Mesendoderm (in vitro differentiated cells): ENCODE measurements around the gene KLHL14.

Source experiments
- DNase-seq: peaks from one replicate; pipeline ENCODE4 v3.0.0; 2013
- H2AK5ac ChIP-seq: 2 replicates; pipeline ENCODE4 v1.6.1; 2013; ENCODE audit warnings: low read length, inconsistent platforms
- H2BK120ac ChIP-seq: 2 replicates; pipeline ENCODE4 v1.6.1; 2013; ENCODE audit warnings: low read depth, mild to moderate bottlenecking, low read length, moderate library complexity, mixed read lengths
- H2BK15ac ChIP-seq: replicated peaks from 2 replicates; pipeline ENCODE4 v1.6.1; 2013; ENCODE audit warnings: low read depth, mild to moderate bottlenecking, moderate library complexity
- H2BK5ac ChIP-seq: 2 replicates; pipeline ENCODE4 v1.6.1; 2013; ENCODE audit warnings: low read length, inconsistent platforms
- H3K18ac ChIP-seq: 2 replicates; pipeline ENCODE4 v1.6.1; 2013; ENCODE audit warnings: mild to moderate bottlenecking, low read length, mixed read lengths
- H3K23ac ChIP-seq: one replicate; pipeline ENCODE4 v1.6.1; 2013; ENCODE audit warnings: low read length
- H3K27ac ChIP-seq: 2 replicates; pipeline ENCODE4 v1.5.1; 2013; ENCODE audit warnings: low read depth, mild to moderate bottlenecking, inconsistent platforms, low read length, moderate library complexity
- H3K27me3 ChIP-seq: 2 replicates; pipeline ENCODE4 v1.6.1; 2013; ENCODE audit warnings: low read length, control low read depth, mild to moderate bottlenecking, inconsistent platforms; ENCODE audit not compliant: insufficient read depth, poor library complexity
- H3K36me3 ChIP-seq: 2 replicates; pipeline ENCODE4 v1.6.1; 2013; ENCODE audit warnings: low read length, inconsistent platforms; ENCODE audit not compliant: control insufficient read depth, insufficient read depth
- H3K4ac ChIP-seq: one replicate; pipeline ENCODE4 v1.6.1; 2013; ENCODE audit warnings: low read depth, mild to moderate bottlenecking, low read length, moderate library complexity
- H3K4me1 ChIP-seq: 2 replicates; pipeline ENCODE4 v1.6.1; 2013; ENCODE audit warnings: low read depth, low read length, inconsistent platforms; ENCODE audit not compliant: control insufficient read depth
- H3K4me2 ChIP-seq: 2 replicates; pipeline ENCODE4 v1.6.1; 2013; ENCODE audit warnings: low read length
- H3K4me3 ChIP-seq: 2 replicates; pipeline ENCODE4 v1.5.1; 2013; ENCODE audit warnings: mild to moderate bottlenecking, low read length
- H3K56ac ChIP-seq: one replicate; pipeline ENCODE4 v1.6.1; 2013; ENCODE audit warnings: low read length
- H3K79me1 ChIP-seq: 2 replicates; pipeline ENCODE4 v1.6.1; 2013; ENCODE audit warnings: low read length, inconsistent platforms
- H3K79me2 ChIP-seq: 2 replicates; pipeline ENCODE4 v1.6.1; 2013; ENCODE audit warnings: mild to moderate bottlenecking, low read length; ENCODE audit not compliant: control insufficient read depth, insufficient read depth
- H3K9ac ChIP-seq: 2 replicates; pipeline ENCODE4 v1.6.1; 2013; ENCODE audit warnings: low read length, inconsistent platforms
- H4K5ac ChIP-seq: one replicate; pipeline ENCODE4 v1.6.1; 2013; ENCODE audit warnings: low read length
- H4K8ac ChIP-seq: one replicate; pipeline ENCODE4 v1.6.1; 2013; ENCODE audit warnings: low read depth, mild to moderate bottlenecking, control low read depth, low read length, moderate library complexity
- WGBS: extraction: QIAGEN DNeasy Blood & Tissue Kit; methylation state at CpG from one replicate; pipeline ENCODE4 v1.1.7; 2013; ENCODE audit warnings: low lambda C conversion rate, missing lambda C conversion rate; ENCODE audit not compliant: insufficient coverage; ENCODE audit errors: extremely low coverage; 5-methylcytosine and 5-hydroxymethylcytosine counted together

Gene KLHL14

DNA sequence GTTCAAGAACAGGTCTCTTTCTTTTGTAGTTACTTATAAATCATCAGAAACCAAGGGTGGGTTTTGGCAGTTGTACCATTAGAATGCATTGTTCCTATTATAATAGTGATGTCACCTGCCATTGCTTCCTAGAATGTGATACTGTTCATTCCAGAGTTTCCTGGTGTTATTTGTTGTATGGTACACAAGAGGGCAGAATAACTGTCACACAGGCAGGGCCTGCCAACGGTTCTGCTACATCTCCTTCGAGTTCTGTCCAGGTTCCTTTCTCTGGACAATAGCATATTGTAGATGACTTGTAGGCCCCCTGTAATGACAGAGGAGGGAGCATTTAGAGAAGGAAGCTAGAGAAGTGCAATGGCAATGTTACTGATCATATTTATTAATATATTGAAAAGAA is 98.3 kb downstream of the KLHL14 start:
- Histone ChIP-seq H4K5ac (no peak overlapping the region), H3K36me3 (no peaks in the 10 kb centered on the region), H3K9ac (no peak overlapping the region), H3K4me2 (no peak overlapping the region), H2BK120ac (no peak overlapping the region), H3K79me2 (no peaks in the 10 kb centered on the region), H3K18ac (no peak overlapping the region), H3K4me1 (no peaks in the 10 kb centered on the region), H3K4me3 (no peak overlapping the region), H3K27ac (no peak overlapping the region), H2BK5ac (no peak overlapping the region), H3K27me3 (no peaks in the 10 kb centered on the region), H4K8ac (no peak overlapping the region), H2AK5ac (no peak overlapping the region), H3K4ac (no peak overlapping the region), H3K79me1 (no peaks in the 10 kb centered on the region), H3K23ac (no peak overlapping the region), H3K56ac (no peak overlapping the region), H2BK15ac (no peak overlapping the region)
- WGBS = no CpG with 5 or more reads among the region's 2 CpGs
- peak; percentile 38 for DNase-seq

- no peaks in the 10 kb centered on the region for H3K79me2 ChIP-seq
- no peak overlapping the region for H2AK5ac ChIP-seq
- no peak overlapping the region for H4K8ac ChIP-seq
- no peak overlapping the region for H3K23ac ChIP-seq
- no peak overlapping the region for H2BK120ac ChIP-seq
- H3K4me2 ChIP-seq = no peak overlapping the region
- WGBS = no CpG with 5 or more reads among the region's 1 CpG
- H2BK5ac ChIP-seq = no peak overlapping the region
- H3K27me3 ChIP-seq = no peaks in the 10 kb centered on the region
- no peak for DNase-seq
- no peak overlapping the region for H3K18ac ChIP-seq
- H3K9ac ChIP-seq = no peak overlapping the region
- H4K5ac ChIP-seq = no peak overlapping the region
- H3K79me1 ChIP-seq = no peaks in the 10 kb centered on the region
- no peak overlapping the region for H3K27ac ChIP-seq
- no peak overlapping the region for H3K4ac ChIP-seq
- no peaks in the 10 kb centered on the region for H3K36me3 ChIP-seq
- no peak overlapping the region for H3K4me3 ChIP-seq
- no peak overlapping the region for H2BK15ac ChIP-seq
- no peak overlapping the region for H3K56ac ChIP-seq
- no peaks in the 10 kb centered on the region for H3K4me1 ChIP-seq
These were observed 100.4 kb downstream of the KLHL14 start for GRCh38 chr18:32672398-32672797.

GRCh38 chr18:32670727-32671126 is 102.1 kb downstream of the KLHL14 start:
- Histone ChIP-seq H3K4me3 (no peak overlapping the region), H3K56ac (no peak overlapping the region), H4K5ac (no peak overlapping the region), H3K79me1 (no peaks in the 10 kb centered on the region), H3K27ac (no peak overlapping the region), H2BK15ac (no peak overlapping the region), H4K8ac (no peak overlapping the region), H2BK5ac (no peak overlapping the region), H3K27me3 (no peaks in the 10 kb centered on the region), H3K9ac (no peak overlapping the region), H3K18ac (no peak overlapping the region), H3K23ac (no peak overlapping the region), H3K36me3 (no peaks in the 10 kb centered on the region), H3K4me1 (no peaks in the 10 kb centered on the region), H2BK120ac (no peak overlapping the region), H2AK5ac (no peak overlapping the region), H3K4me2 (no peak overlapping the region), H3K79me2 (no peaks in the 10 kb centered on the region), H3K4ac (no peak overlapping the region)
- DNase-seq = no peak

DNA sequence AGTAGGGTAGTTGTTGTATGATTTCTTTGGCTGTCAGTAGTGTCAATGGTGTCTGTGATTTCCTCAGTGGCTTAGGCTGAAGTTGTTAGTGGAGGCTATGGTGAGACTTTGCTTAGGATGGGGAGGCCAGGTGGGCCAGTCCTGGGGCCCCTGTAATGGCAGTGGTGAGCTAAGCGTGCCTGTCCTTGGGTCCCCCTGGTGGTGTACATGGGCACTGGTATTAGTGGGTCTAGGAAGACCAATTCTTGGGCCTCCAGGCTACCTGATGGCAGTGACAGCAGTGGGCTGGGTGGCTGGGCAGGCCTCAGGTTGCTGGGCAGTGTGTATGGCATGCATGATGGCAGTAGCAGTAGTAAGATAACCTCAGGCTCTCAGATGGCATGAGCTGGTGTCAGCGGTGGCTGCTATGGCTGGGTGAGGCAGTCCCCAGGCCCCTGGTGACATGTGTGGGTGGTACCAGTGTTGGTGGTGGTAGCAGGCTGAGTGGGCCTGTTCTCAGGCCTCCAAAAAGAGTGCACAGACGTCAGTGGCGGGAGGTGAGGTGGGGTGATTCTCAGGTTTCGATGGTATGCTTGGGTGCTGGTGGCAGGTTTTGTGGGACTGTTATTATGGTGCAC is 103.2 kb downstream of the KLHL14 start:
- no peaks in the 10 kb centered on the region for H3K4me1 ChIP-seq
- WGBS = no CpG with 5 or more reads among the region's 5 CpGs
- peak; percentile 57 for DNase-seq
- H2BK120ac ChIP-seq = no peak overlapping the region
- H3K56ac ChIP-seq = no peak overlapping the region
- H3K27me3 ChIP-seq = no peaks in the 10 kb centered on the region
- no peaks in the 10 kb centered on the region for H3K36me3 ChIP-seq
- no peak overlapping the region for H2BK5ac ChIP-seq
- no peaks in the 10 kb centered on the region for H3K79me2 ChIP-seq
- H3K79me1 ChIP-seq = no peaks in the 10 kb centered on the region
- H3K4me3 ChIP-seq = no peak overlapping the region
- H3K4me2 ChIP-seq = no peak overlapping the region
- no peak overlapping the region for H3K27ac ChIP-seq
- no peak overlapping the region for H3K4ac ChIP-seq
- no peak overlapping the region for H2AK5ac ChIP-seq
- H4K8ac ChIP-seq = no peak overlapping the region
- H2BK15ac ChIP-seq = no peak overlapping the region
- no peak overlapping the region for H4K5ac ChIP-seq
- H3K9ac ChIP-seq = no peak overlapping the region
- H3K23ac ChIP-seq = no peak overlapping the region
- no peak overlapping the region for H3K18ac ChIP-seq

DNA sequence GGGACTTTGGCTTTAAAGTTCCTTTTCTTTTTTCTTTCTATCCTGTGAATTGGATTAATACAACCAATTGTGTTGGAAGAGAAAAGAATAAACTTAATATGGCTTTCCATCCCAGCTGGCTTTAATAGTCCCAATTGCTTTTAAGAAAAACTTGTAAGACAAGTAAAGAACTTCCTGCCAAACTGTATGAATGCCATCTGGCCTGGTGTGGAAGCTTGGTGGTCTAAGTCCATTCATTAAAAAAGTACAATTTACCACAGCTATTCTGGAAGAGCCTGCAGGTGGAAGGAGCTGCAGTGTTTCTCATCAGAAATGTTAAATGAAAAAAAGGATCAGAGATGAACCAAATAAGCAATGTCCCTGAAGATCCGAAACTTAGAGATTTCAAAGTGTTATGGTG is 103.9 kb downstream of the KLHL14 start:
- DNase-seq = no peak
- no peak overlapping the region for H3K4me3 ChIP-seq
- no peak overlapping the region for H3K4ac ChIP-seq
- H3K4me1 ChIP-seq = no peaks in the 10 kb centered on the region
- H2BK5ac ChIP-seq = no peak overlapping the region
- no peak overlapping the region for H3K18ac ChIP-seq
- H3K79me1 ChIP-seq = no peaks in the 10 kb centered on the region
- no peak overlapping the region for H4K5ac ChIP-seq
- no peaks in the 10 kb centered on the region for H3K79me2 ChIP-seq
- no peak overlapping the region for H3K9ac ChIP-seq
- H4K8ac ChIP-seq = no peak overlapping the region
- H2BK120ac ChIP-seq = no peak overlapping the region
- no peak overlapping the region for H3K4me2 ChIP-seq
- H3K27me3 ChIP-seq = no peaks in the 10 kb centered on the region
- no peak overlapping the region for H3K23ac ChIP-seq
- no peak overlapping the region for H3K27ac ChIP-seq
- H2BK15ac ChIP-seq = no peak overlapping the region
- WGBS = no CpG with 5 or more reads among the region's 1 CpG
- H3K56ac ChIP-seq = no peak overlapping the region
- no peak overlapping the region for H2AK5ac ChIP-seq
- H3K36me3 ChIP-seq = no peaks in the 10 kb centered on the region
